HG02623 (cell line): ENCODE measurements around the gene ZSCAN25.
"Not testable (repeated sequence)": the region's sequence is repeated elsewhere in the genome, so short reads cannot be mapped to it uniquely, and the experiment has no call there.

Experiments
- ATAC-seq: cut with Tn5 transposase; IDR thresholded peaks from one replicate; pipeline ENCODE4 v1.9.1; 2021; ENCODE audit warnings: moderate library complexity; ENCODE audit not compliant: unreplicated experiment

The ZSCAN25 gene

GRCh38 chr7:99617192-99617781, 541 bp downstream of the ZSCAN25 start:
- peak; percentile 21 for ATAC-seq

GRCh38 chr7:99618726-99619125, 2.0 kb downstream of the ZSCAN25 start:
- no peak for ATAC-seq

GRCh38 chr7:99619571-99620130, 2.9 kb downstream of the ZSCAN25 start:
- ATAC-seq = no peak

- ATAC-seq = no peak
Observed at GRCh38 chr7:99621271-99621670, 4.5 kb downstream of the ZSCAN25 start.

DNA sequence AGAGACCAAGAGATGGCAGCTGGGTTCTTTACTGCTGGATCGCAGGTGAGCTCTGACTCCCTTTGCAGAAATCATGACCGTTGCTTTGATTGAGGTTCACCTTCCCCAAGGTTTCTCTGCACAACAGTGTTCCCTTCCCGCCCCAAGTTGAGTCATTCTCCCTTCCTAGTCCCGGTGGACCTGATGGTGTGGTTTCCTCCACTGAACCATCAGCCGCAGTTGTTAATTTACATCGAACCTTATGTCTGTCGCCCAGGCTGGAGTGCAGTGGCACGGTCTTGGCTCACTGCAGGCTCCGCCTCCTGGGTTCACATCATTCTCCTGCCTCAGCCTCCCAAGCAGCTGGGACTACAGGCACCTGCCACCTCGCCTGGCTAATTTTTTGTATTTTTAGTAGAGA, 5.8 kb downstream of the ZSCAN25 start:
- no peak for ATAC-seq

- ATAC-seq = no peak
Observed at GRCh38 chr7:99623091-99623693, 6.4 kb downstream of the ZSCAN25 start.

- no peak for ATAC-seq
Observed at GRCh38 chr7:99623702-99624447, 7.1 kb downstream of the ZSCAN25 start.

DNA sequence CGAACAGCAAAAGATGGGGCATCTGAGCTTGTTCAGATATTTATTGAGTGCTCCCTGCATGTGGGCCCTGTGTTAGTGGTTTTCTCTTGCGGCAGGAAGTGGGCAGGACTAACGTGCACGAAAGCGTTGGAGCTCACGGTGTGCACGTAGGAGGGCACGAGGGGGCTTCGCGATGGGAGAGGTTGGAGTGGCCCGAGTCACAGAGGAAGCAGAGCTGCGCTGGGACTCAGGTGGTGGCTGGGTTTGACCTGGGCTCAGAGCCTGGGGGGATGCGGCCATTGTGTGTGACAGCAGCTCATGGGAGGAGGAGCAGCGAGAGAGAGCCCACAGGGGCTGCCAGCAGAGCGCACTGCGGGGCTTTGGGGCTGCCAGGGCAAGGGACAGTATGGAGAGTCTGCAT, 7.7 kb downstream of the ZSCAN25 start:
- no peak for ATAC-seq

- ATAC-seq = no peak
Observed at GRCh38 chr7:99625321-99625720, 8.6 kb downstream of the ZSCAN25 start.

GRCh38 chr7:99625961-99626360, 9.2 kb downstream of the ZSCAN25 start:
- no peak for ATAC-seq

DNA sequence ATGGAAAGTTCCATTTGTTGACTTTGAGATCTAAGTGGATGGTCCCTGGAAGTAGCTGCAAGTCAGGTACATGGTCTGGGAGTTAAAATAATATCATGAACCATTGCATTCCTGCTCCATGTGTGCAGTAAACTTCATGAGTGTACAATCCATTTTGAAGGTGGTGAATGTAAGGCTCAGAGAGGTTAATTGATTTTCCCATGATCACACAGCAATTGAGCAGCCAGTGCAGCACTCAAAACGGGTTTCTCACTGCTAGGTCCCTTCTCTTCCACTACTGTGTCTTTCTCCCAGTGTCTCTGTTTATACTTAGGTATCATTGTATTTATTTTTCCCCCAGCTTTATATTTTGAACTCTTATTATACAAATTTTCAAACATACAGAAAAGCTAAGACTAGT, 9.9 kb downstream of the ZSCAN25 start:
- no peak for ATAC-seq

GRCh38 chr7:99627513-99627912, 10.8 kb downstream of the ZSCAN25 start:
- ATAC-seq = no peak

GRCh38 chr7:99628471-99629465, 12.0 kb downstream of the ZSCAN25 start:
- no peak for ATAC-seq

DNA sequence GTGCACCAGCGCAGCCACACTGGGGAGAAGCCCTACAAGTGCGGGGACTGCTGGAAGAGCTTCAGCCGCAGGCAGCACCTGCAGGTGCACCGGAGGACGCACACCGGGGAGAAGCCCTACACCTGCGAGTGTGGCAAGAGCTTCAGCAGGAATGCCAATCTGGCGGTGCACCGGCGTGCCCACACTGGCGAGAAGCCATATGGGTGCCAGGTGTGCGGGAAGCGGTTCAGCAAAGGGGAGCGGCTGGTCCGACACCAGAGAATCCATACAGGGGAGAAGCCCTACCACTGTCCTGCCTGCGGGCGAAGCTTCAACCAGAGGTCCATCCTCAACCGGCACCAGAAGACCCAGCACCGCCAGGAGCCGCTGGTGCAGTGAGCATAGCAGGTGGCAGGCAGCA, 12.9 kb downstream of the ZSCAN25 start:
- ATAC-seq = no peak

GRCh38 chr7:99631295-99632109, 14.8 kb downstream of the ZSCAN25 start:
- no peak for ATAC-seq

DNA sequence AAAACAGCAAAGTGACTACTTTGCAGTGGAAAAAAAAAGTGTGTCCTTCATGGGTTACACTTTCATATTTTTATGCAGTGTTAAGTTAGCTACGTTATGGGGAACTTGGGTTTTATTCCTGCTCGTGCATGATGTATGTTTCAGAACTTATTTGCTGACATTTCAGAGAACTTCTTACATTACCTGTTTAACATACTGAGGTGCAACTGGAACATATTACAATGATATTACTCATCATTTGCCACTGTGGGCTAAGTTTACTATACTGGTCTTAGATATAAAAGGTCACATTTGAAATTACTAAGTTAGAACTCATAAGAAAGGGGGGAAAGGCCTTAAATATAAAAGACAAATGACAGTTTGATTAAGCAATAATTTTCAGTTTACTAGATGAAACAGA, 20.7 kb downstream of the ZSCAN25 start:
- ATAC-seq = not testable (repeated sequence)

- no peak for ATAC-seq
Observed at GRCh38 chr7:99638731-99639130, 22.0 kb downstream of the ZSCAN25 start.

GRCh38 chr7:99639267-99639666, 22.5 kb downstream of the ZSCAN25 start:
- no peak for ATAC-seq

- ATAC-seq = no peak
Observed at GRCh38 chr7:99642027-99642426, 25.3 kb downstream of the ZSCAN25 start.

GRCh38 chr7:99643464-99643863, 26.7 kb downstream of the ZSCAN25 start:
- no peak for ATAC-seq
